ENCODE results near the gene S100A12. TPM values are rescaled to one million over a fixed set of nuclear protein-coding genes. Genes with fewer than 3 reads are reported as not detected.

The S100A12 gene
- total RNA-seq, 2 experiments from 2014 or later, result not detected

- DNase-seq (ENCODE audit: low spot score), result no peak
- no peaks in the 10 kb centered on the region for H3K4me1 ChIP-seq (ENCODE audit: insufficient read depth, low read length, poor library complexity, severe bottlenecking)
- no peaks in the 10 kb centered on the region for H3K36me3 ChIP-seq (ENCODE audit: insufficient read depth, low read length)
- no peaks in the 10 kb centered on the region for H3K79me2 ChIP-seq (ENCODE audit: insufficient read depth, low read depth, low read length)
- no peaks in the 10 kb centered on the region for H3K9me3 ChIP-seq (ENCODE audit: low read length)
- no peaks in the 10 kb centered on the region for H4K20me1 ChIP-seq (ENCODE audit: insufficient read depth, low read length)
- H3K9me2 ChIP-seq (ENCODE audit: insufficient read depth, low read length), result no peaks in the 10 kb centered on the region
- H3K4me3 ChIP-seq (ENCODE audit: low read depth, low read length, poor library complexity, severe bottlenecking), result no peak overlapping the region
- no peak overlapping the region for H3K4me2 ChIP-seq (ENCODE audit: low read length)
- no peak for TF ChIP-seq EZH2phosphoT487 (IDR thresholded peaks at IDR 0.05; ENCODE audit: borderline replicate concordance, low read depth, low read length)
- no peak for TF ChIP-seq CTCF (conservative IDR thresholded peaks at IDR 0.05; ENCODE audit: low read length)
- H2AFZ ChIP-seq (ENCODE audit: low read length), result no peak overlapping the region
- BruUV-seq (replicated peaks), result no TSS peak
- no peak overlapping the region for H3K27ac ChIP-seq (ENCODE audit: low read depth, low read length, poor library complexity, severe bottlenecking)
- intact Hi-C loops (cut with micrococcal nuclease; ENCODE audit: unreplicated experiment), result no loop called here
- ChIA-PET CTCF (ENCODE audit: unreplicated experiment) (no interaction called here), POLR2A (no interaction called here)
Observed at GRCh38 chr1:153392258-153392657, 16.8 kb upstream of the S100A12 start.

GRCh38 chr1:153390938-153391710, 15.7 kb upstream of the S100A12 start, which contains the start of gene S100A8:
Gene S100A8 (minus strand): TSS chr1:153391073. CDS start chr1:153390535, 538 bp downstream.
- BruUV-seq (replicated peaks), result no TSS peak
- no peaks in the 10 kb centered on the region for H4K20me1 ChIP-seq (ENCODE audit: insufficient read depth, low read length)
- H3K4me2 ChIP-seq (ENCODE audit: low read length), result no peak within 1 kb of the TSS
- no peaks in the 10 kb centered on the region for H3K9me2 ChIP-seq (ENCODE audit: insufficient read depth, low read length)
- ChIA-PET POLR2A (no interaction called here), CTCF (ENCODE audit: unreplicated experiment) (no interaction called here)
- H3K79me2 ChIP-seq (ENCODE audit: insufficient read depth, low read depth, low read length), result no peaks in the 10 kb centered on the region
- H3K4me3 ChIP-seq (ENCODE audit: low read depth, low read length, poor library complexity, severe bottlenecking), result no peak within 1 kb of the TSS
- no peak within 1 kb of the TSS for H2AFZ ChIP-seq (ENCODE audit: low read length)
- H3K27ac ChIP-seq (ENCODE audit: low read depth, low read length, poor library complexity, severe bottlenecking), result no peak within 1 kb of the TSS
- H3K36me3 ChIP-seq (ENCODE audit: insufficient read depth, low read length), result no peaks in the 10 kb centered on the region
- intact Hi-C loops (cut with micrococcal nuclease; ENCODE audit: unreplicated experiment), result no loop called here
- H3K9me3 ChIP-seq (ENCODE audit: low read length), result no peaks in the 10 kb centered on the region
- no peak for DNase-seq (ENCODE audit: low spot score)
- H3K4me1 ChIP-seq (ENCODE audit: insufficient read depth, low read length, poor library complexity, severe bottlenecking), result no peaks in the 10 kb centered on the region
- TF ChIP-seq CTCF (conservative IDR thresholded peaks at IDR 0.05; ENCODE audit: low read length) (no peak), EZH2phosphoT487 (IDR thresholded peaks at IDR 0.05; ENCODE audit: borderline replicate concordance, low read depth, low read length) (no peak)

Data from OCI-LY7 (cell line).